ENCODE results near the gene FLVCR2. TPM values are rescaled to one million over a fixed set of nuclear protein-coding genes. Genes with fewer than 3 reads are reported as not detected.

FLVCR2 gene
- total and polyA plus RNA-seq, 2 of the 13 experiments (the other 11 are each of a cell fraction or from before 2014, with no cell fraction given): 9.9 to 10.5 TPM

GRCh38 chr14:75660630-75661498 lies 82.4 kb downstream of the FLVCR2 start, which contains the start of the genes ERG28 and TTLL5 (continued):
- TF ChIP-seq ZNF687 (CRISPR knock-in tag; IDR thresholded peaks at IDR 0.05) (peak; percentile 84), CENPT (CRISPR knock-in tag; IDR thresholded peaks at IDR 0.05; ENCODE audit: low read depth) (no peak), ZSCAN31 (CRISPR knock-in tag; IDR thresholded peaks at IDR 0.05; ENCODE audit: low read depth) (0 out of 2 replicates have a peak, but pooled peaks have one; percentile 15), PHF21A (CRISPR knock-in tag; IDR thresholded peaks at IDR 0.05) (peak; percentile 79; the same call in 1 of the 2 replicates), CC2D1A (CRISPR knock-in tag; IDR thresholded peaks at IDR 0.05) (no peak), THAP11 (CRISPR knock-in tag; IDR thresholded peaks at IDR 0.05) (peak; percentile 90), ZNF335 (CRISPR knock-in tag; IDR thresholded peaks at IDR 0.05) (peak; percentile 64; the same call in 1 of the 2 replicates), NFKB2 (CRISPR knock-in tag; IDR thresholded peaks at IDR 0.05; ENCODE audit: borderline replicate concordance) (peak; percentile 46; the same call in 1 of the 2 replicates), TARDBP (CRISPR knock-in tag; IDR thresholded peaks at IDR 0.05) (no peak), CEBPB (IDR thresholded peaks at IDR 0.05; ENCODE audit: borderline replicate concordance, low read depth, low read length) (peak; percentile 37; the same call in 1 of the 2 replicates), NCOR1 (IDR thresholded peaks at IDR 0.05; ENCODE audit: borderline replicate concordance, low read length) (peak; percentile 60; the same call in 1 of the 2 replicates), ZNF224 (CRISPR knock-in tag; IDR thresholded peaks at IDR 0.05) (no peak), ZBTB4 (CRISPR knock-in tag; IDR thresholded peaks at IDR 0.05; ENCODE audit: borderline replicate concordance) (no peak), TGIF2 (CRISPR knock-in tag; IDR thresholded peaks at IDR 0.05) (0 out of 2 replicates have a peak, but pooled peaks have one; percentile 17), POLR2G (IDR thresholded peaks at IDR 0.05; ENCODE audit: low read depth, low read length) (peak; percentile 92), RAD21 (CRISPR knock-in tag; IDR thresholded peaks at IDR 0.05) (0 out of 2 replicates have a peak, but pooled peaks have one; percentile 47), SOX5 (CRISPR knock-in tag; IDR thresholded peaks at IDR 0.05; ENCODE audit: borderline replicate concordance) (no peak), ZBTB46 (CRISPR knock-in tag; IDR thresholded peaks at IDR 0.05; ENCODE audit: borderline replicate concordance) (peak; percentile 58; the same call in 1 of the 2 replicates), FOXC1 (CRISPR knock-in tag; IDR thresholded peaks at IDR 0.05; ENCODE audit: borderline replicate concordance) (peak; percentile 19; the same call in 1 of the 2 replicates), RFX3 (CRISPR knock-in tag; IDR thresholded peaks at IDR 0.05) (peak; percentile 78)

Data from HepG2 (cell line).